K562 (cell line): ENCODE data around the gene HAP1. TPM values are rescaled to one million over a fixed set of nuclear protein-coding genes. Genes with fewer than 3 reads are reported as not detected.

ENCODE experiments used
- ETV1 ChIP-seq: fragments of 450-650 bp; conservative IDR thresholded peaks from 2 replicates; pipeline ENCODE4 v1.6.1; 2016; ENCODE audit warnings: missing genetic modification characterization, control low read depth, low read depth, missing compliant biosample characterization
- ETV5 ChIP-seq: sonication (generic); formaldehyde crosslinking; IDR thresholded peaks from 2 replicates; pipeline ENCODE4 v1.4.0; 2020; ENCODE audit warnings: low read depth, mild to moderate bottlenecking, missing genetic modification reagents
- HCFC1 ChIP-seq: IDR thresholded peaks from 2 replicates; pipeline ENCODE4 v1.6.1; 2012; ENCODE audit warnings: low read depth, low read length, improper control_type of control experiment
- KLF16 ChIP-seq: IDR thresholded peaks from 2 replicates; pipeline ENCODE4 v1.6.1; 2016; ENCODE audit warnings: antibody characterized with exemption
- PHB ChIP-seq: fragments of 250-450 bp; sonication (Bioruptor Pico); IDR thresholded peaks from 2 replicates; pipeline ENCODE4 v1.5.0; 2021
- RREB1 ChIP-seq: fragments of 250-450 bp; sonication (Bioruptor Pico); IDR thresholded peaks from 2 replicates; pipeline ENCODE4 v1.4.0; 2020
- SRSF1 ChIP-seq: fragments of 200-400 bp; formaldehyde crosslinking; IDR thresholded peaks from 2 replicates; pipeline ENCODE4 v1.6.1; 2017; ENCODE audit warnings: mild to moderate bottlenecking, low read depth, low read length, moderate library complexity
- TEAD2 ChIP-seq: fragments of 450-650 bp; IDR thresholded peaks from 2 replicates; pipeline ENCODE4 v1.6.1; 2016; ENCODE audit warnings: missing genetic modification characterization, control low read depth, missing compliant biosample characterization
- TOE1 ChIP-seq, 2 experiments: fragments of 450-650 bp in 1 of 2; sonication (generic) in 1 of 2; formaldehyde crosslinking in 1 of 2; IDR thresholded peaks; 2 replicates each; pipeline versions ENCODE4 v1.7.1 to v1.8.0; 2016 to 2022; ENCODE audit warnings: borderline replicate concordance in 2 of 2, mild to moderate bottlenecking in 2 of 2, antibody characterized with exemption in 1 of 2, inconsistent platforms in 1 of 2, low read depth in 1 of 2, missing genetic modification reagents in 1 of 2, moderate library complexity in 1 of 2
- ZFP30 ChIP-seq: fragments of 250-450 bp; sonication (Bioruptor Pico); IDR thresholded peaks from 2 replicates; pipeline ENCODE4 v1.8.0; 2022; ENCODE audit warnings: moderate library complexity, mild to moderate bottlenecking, inconsistent platforms, borderline replicate concordance
- ZNF592 ChIP-seq: fragments of 450-650 bp; IDR thresholded peaks from 2 replicates; pipeline ENCODE4 v1.6.1; 2017; ENCODE audit warnings: antibody characterized with exemption, mild to moderate bottlenecking
- polyA plus RNA-seq, 8 experiments: library from polyadenylated mRNA; depleted of rRNA in 4 of 8; stranded (reverse) in 5 of 8; unstranded in 3 of 8; fragments of >200 nt; fragmentation: Nextera tagmentation in 2 of 8; fragmentation: Illumina TruSeq in 1 of 8; extraction: Ambion mirVana in 2 of 8; extraction: Trizol in 1 of 8; gene quantifications; 2 replicates each; pipeline versions ENCODE4 v1.2.1 to v1.2.3, GENCODE V29; 2011 to 2014; ENCODE audit warnings: inconsistent platforms in 1 of 8, missing spikeins in 1 of 8
- total RNA-seq, 7 experiments: library from RNA; depleted of rRNA in 6 of 7; stranded (reverse); fragments of >200 nt in 6 of 7; fragmentation: Illumina TruSeq in 2 of 7; extraction: Trizol in 2 of 7; gene quantifications; 2 replicates each; pipeline versions ENCODE4 v1.2.1 to v1.2.3, GENCODE V29; 2011 to 2021; ENCODE audit warnings: low replicate concordance in 1 of 7

Gene HAP1
- total and polyA plus RNA-seq, 9 of the 15 experiments (the other 6 are each of a cell fraction or from before 2014, with no cell fraction given), result under 0.01 to 0.09 (median 0.04) TPM; not detected in 6

DNA sequence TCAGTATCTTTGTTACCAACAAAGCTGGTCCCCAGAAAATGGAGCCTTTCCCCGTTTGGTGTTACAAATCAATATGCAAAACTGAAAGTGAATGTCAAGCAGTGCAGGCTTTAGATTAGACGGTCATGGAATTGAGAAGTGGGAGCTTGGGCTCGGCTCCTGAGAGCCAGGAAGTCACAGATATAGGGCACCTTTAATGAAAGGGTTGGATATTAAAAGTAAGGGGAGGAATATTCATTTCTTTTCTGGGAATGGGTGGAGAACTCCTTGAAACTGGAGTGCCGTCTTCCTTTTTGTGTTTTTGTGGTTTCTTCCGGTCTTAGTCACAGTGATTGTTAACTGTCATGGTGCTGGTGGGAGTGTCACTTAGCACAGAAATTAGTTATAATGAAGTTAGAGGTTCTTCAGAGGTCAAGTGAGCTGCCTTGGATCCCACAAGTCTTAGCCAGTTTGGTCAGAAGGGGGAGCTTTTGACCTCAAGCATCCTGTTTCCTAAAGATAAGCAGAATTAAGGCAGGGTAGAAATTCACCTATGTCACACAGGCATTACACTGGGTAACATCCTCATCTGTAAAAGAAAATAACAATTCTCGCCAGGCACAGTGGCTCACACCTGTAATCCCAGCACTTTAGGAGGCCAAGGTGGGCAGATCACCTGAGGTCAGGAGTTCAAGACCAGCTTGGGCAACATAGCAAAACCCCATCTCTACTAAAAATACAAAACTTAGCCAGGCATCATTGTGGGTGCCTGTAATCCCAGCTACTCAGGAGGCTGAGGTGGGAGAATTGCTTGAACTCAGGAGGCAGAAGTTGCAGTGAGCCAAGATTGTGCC, 55.3 kb downstream of the HAP1 start (continued):
- TF ChIP-seq ZFP30 (CRISPR knock-in tag), result no peak
- peak; percentile 2; the same call in 1 of the 2 replicates for TF ChIP-seq TEAD2 (tag)
- TF ChIP-seq HCFC1, result no peak
- no peak for TF ChIP-seq SRSF1
- TF ChIP-seq ETV1 (tag), result peak; percentile 97
- no peak; the same call in 1 of the 2 replicates for TF ChIP-seq TOE1 (IDR thresholded peaks at IDR 0.05; ENCODE audit: borderline replicate concordance)
- TF ChIP-seq TOE1 (CRISPR knock-in tag; IDR thresholded peaks at IDR 0.05; ENCODE audit: borderline replicate concordance, low read depth), result no peak
- peak; percentile 58; the same call in 1 of the 2 replicates for TF ChIP-seq RREB1 (CRISPR knock-in tag)
- TF ChIP-seq ETV5, result peak; percentile 80
- TF ChIP-seq PHB (CRISPR knock-in tag), result no peak
- peak; percentile 83 for TF ChIP-seq KLF16
- TF ChIP-seq ZNF592, result peak; percentile 58
